Nephron progenitor cell (in vitro differentiated cells): ENCODE data around the gene CCDC71.

Experiments used
- DNase-seq: peaks from one replicate; pipeline ENCODE4 v3.0.0; 2021
- H3K27ac Mint-ChIP-seq: 2 replicates; pipeline ENCODE4 v1.8.0; 2021; ENCODE audit warnings: mild to moderate bottlenecking, moderate library complexity, mixed read lengths
- H3K27me3 Mint-ChIP-seq: 2 replicates; pipeline ENCODE4 v1.8.0; 2021; ENCODE audit warnings: mild to moderate bottlenecking, low read depth, mixed read lengths; ENCODE audit not compliant: poor library complexity
- H3K36me3 Mint-ChIP-seq: 2 replicates; pipeline ENCODE4 v1.8.0; 2021; ENCODE audit warnings: low read depth, mixed read lengths
- H3K4me1 Mint-ChIP-seq: 2 replicates; pipeline ENCODE4 v1.8.0; 2021; ENCODE audit warnings: mixed read lengths
- H3K4me3 Mint-ChIP-seq: 2 replicates; pipeline ENCODE4 v1.8.0; 2021; ENCODE audit warnings: mild to moderate bottlenecking, moderate library complexity, mixed read lengths
- H3K9me3 Mint-ChIP-seq: 2 replicates; pipeline ENCODE4 v1.8.0; 2021; ENCODE audit warnings: mild to moderate bottlenecking, moderate library complexity, mixed read lengths
- CTCF ChIP-seq: fragments of 200-600 bp; sonication (generic); IDR thresholded peaks from 2 replicates; pipeline ENCODE4 v1.5.0; 2021; ENCODE audit warnings: antibody characterized with exemption

The CCDC71 gene

DNA sequence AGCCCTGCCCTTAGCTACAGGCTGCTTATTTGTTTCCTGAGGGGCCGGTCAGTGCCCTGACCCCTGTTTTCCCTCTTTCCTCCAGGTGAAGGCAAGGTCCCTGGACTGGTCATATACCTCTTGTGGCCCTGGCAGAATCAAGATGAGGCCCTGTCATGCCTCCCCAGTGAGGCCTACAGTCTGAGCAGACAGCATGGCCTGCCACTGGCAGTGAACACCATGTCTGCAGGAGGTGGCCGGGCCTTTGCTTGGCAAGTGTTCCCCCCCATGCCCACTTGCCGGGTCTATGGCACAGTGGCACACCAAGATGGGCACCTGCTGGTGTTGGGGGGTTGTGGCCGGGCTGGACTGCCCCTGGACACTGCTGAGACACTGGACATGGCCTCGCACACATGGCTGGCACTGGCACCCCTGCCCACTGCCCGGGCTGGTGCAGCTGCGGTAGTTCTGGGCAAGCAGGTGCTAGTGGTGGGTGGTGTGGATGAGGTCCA, 6.5 kb upstream of the CCDC71 start:
- H3K27me3 Mint-ChIP-seq: peaks cover 12% of the 10 kb centered on the region
- no peak for TF ChIP-seq CTCF
- DNase-seq: no peak
- H3K4me1 Mint-ChIP-seq: peaks cover 57% of the 10 kb centered on the region
- peak overlapping the region; percentile 29 for H3K27ac Mint-ChIP-seq
- H3K9me3 Mint-ChIP-seq: no peaks in the 10 kb centered on the region
- peak overlapping the region; percentile 91 for H3K4me3 Mint-ChIP-seq
- peaks cover 6% of the 10 kb centered on the region for H3K36me3 Mint-ChIP-seq

GRCh38 chr3:49171775-49172500, 5.8 kb upstream of the CCDC71 start:
- peaks cover 57% of the 10 kb centered on the region for H3K4me1 Mint-ChIP-seq
- DNase-seq: no peak
- no peak for TF ChIP-seq CTCF
- peak overlapping the region; percentile 84 for H3K27ac Mint-ChIP-seq
- peak overlapping the region; percentile 91 for H3K4me3 Mint-ChIP-seq
- H3K36me3 Mint-ChIP-seq: peaks cover 6% of the 10 kb centered on the region
- H3K27me3 Mint-ChIP-seq: peaks cover 14% of the 10 kb centered on the region
- no peaks in the 10 kb centered on the region for H3K9me3 Mint-ChIP-seq

GRCh38 chr3:49171119-49171774, 5.1 kb upstream of the CCDC71 start, which contains the start of gene KLHDC8B:
Gene KLHDC8B, plus strand, starts transcription at chr3:49171598. Its CDS starts 1,172 bp downstream, at chr3:49172770.
- TF ChIP-seq CTCF: peak; percentile 98
- peak within 1 kb of the TSS; percentile 84 for H3K27ac Mint-ChIP-seq
- peaks cover 57% of the 10 kb centered on the region for H3K4me1 Mint-ChIP-seq
- no peaks in the 10 kb centered on the region for H3K9me3 Mint-ChIP-seq
- H3K4me3 Mint-ChIP-seq: peak within 1 kb of the TSS; percentile 91
- peaks cover 6% of the 10 kb centered on the region for H3K36me3 Mint-ChIP-seq
- peak; percentile 92 for DNase-seq
- H3K27me3 Mint-ChIP-seq: peaks cover 14% of the 10 kb centered on the region

- H3K9me3 Mint-ChIP-seq: no peaks in the 10 kb centered on the region
- TF ChIP-seq CTCF: no peak
- H3K4me3 Mint-ChIP-seq: peak overlapping the region; percentile 91
- peaks cover 57% of the 10 kb centered on the region for H3K4me1 Mint-ChIP-seq
- H3K27ac Mint-ChIP-seq: no peak overlapping the region
- H3K36me3 Mint-ChIP-seq: peaks cover 6% of the 10 kb centered on the region
- DNase-seq: no peak
- peaks cover 14% of the 10 kb centered on the region for H3K27me3 Mint-ChIP-seq
Observed at GRCh38 chr3:49170744-49171118, 4.6 kb upstream of the CCDC71 start.

DNA sequence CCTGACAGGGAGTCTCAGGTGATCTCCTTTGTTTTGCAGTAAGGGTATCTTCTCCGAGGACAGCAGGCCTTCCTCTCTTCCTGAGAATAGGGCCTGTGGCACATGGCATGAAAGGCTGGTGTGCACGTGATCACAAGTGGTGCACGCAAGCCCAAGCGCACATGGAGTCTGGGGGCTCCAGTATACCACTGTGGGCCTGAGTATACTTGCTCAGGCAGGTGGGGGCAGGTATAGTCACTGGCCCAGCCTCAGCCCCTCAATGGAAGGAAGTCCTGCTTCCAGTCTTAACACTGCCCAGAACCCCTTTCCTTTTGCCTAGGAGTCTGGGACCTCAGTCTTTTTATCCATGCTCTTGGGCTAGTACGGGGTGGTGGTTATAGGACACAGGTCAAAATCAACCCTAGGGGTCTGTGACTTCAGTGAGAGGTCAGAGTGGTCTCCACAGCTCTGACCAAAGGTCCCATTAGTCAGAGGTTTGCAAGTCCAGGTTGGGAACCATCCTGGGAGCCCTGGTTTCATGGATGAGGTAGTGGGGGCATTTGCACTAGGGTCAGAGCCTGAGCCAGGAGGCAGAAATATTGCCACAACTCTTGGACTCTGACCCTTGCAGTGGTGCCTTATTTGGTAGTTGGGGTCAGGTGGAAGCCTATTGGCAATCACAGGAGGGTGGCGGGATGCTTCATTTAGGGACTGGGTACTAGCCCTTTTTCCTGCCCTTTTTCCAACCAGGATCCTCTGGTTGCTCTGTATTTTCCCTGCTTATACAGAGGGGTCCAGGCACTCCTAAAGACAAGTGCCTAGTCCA, 823 bp upstream of the CCDC71 start:
- no peak for DNase-seq
- no peak for TF ChIP-seq CTCF
- peaks cover 14% of the 10 kb centered on the region for H3K27me3 Mint-ChIP-seq
- H3K36me3 Mint-ChIP-seq: peaks cover 16% of the 10 kb centered on the region
- no peak overlapping the region for H3K27ac Mint-ChIP-seq
- no peaks in the 10 kb centered on the region for H3K9me3 Mint-ChIP-seq
- peak overlapping the region; percentile 86 for H3K4me3 Mint-ChIP-seq
- peaks cover 34% of the 10 kb centered on the region for H3K4me1 Mint-ChIP-seq
